K562 (cell line): Measurements from ENCODE around the gene S100A7A. TPM values are rescaled to one million over a fixed set of nuclear protein-coding genes. Genes with fewer than 3 reads are reported as not detected.

ENCODE experiments used
- ATAC-seq: fragments of 200-7000 bp; cut with Tn5 transposase; 3 replicates; pipeline ENCODE4 v1.9.1; 2020; ENCODE audit warnings: moderate library complexity
- BruUV-seq: library from RNA; stranded (reverse); fragments of 400-500 nt; replicated peaks from 2 replicates; lab custom pipeline; 2021; lab: Mats Ljungman, UMichigan
- CTCF ChIA-PET: fragments of 300-600 bp; formaldehyde crosslinking; extraction: SDS; loops from one replicate; lab custom pipeline; 2021; ENCODE audit warnings: low intra/inter-chr PET ratio; lab: Yijun Ruan, JAX
- POLR2A ChIA-PET: fragments of 300-600, 350-650 bp; sonication (Branson Sonifier 250); formaldehyde crosslinking; extraction: SDS; loops from one replicate; lab custom pipeline; 2021; ENCODE audit warnings: antibody characterized with exemption, inconsistent platforms; lab: Yijun Ruan, JAX
- DNase-seq, 4 experiments: peaks; one replicate each; pipeline versions ENCODE4 v3.0.0 to v3.0.0-alpha.2; 2011 to 2018; ENCODE audit warnings: low spot score in 3 of 4, mixed read lengths in 3 of 4; ENCODE audit errors: extremely low read depth in 1 of 4
- FAIRE-seq: peaks from 2 replicates; lab custom pipeline; 2011; peaks lifted over from hg19 to GRCh38; lab: Jason Lieb, UNC
- H2AFZ ChIP-seq: 2 replicates; pipeline ENCODE4 v1.6.0; 2011; ENCODE audit warnings: low read depth, low read length, control low read depth, inconsistent platforms
- H3K27ac ChIP-seq: fragments of 200-600 bp; 3 replicates; pipeline ENCODE4 v1.8.0; 2011; ENCODE audit warnings: low read depth, mild to moderate bottlenecking, control low read depth, inconsistent platforms, low read length, moderate library complexity, mixed read lengths; ENCODE audit errors: extremely low read depth
- H3K27me3 ChIP-seq, 2 experiments: fragments of 300-600 bp in 1 of 2; 2 replicates in 1 of 2; 3 replicates in 1 of 2; pipeline versions ENCODE4 v1.6.0 to v1.8.0; 2011; ENCODE audit warnings: inconsistent platforms in 2 of 2, low read length in 2 of 2, mild to moderate bottlenecking in 1 of 2, mixed read lengths in 1 of 2, moderate library complexity in 1 of 2; ENCODE audit not compliant: control insufficient read depth in 2 of 2, insufficient read depth in 2 of 2
- H3K36me3 ChIP-seq: fragments of 300-600 bp; 3 replicates; pipeline ENCODE4 v1.8.0; 2011; ENCODE audit warnings: mild to moderate bottlenecking, low read length, inconsistent platforms; ENCODE audit not compliant: control insufficient read depth, insufficient read depth
- H3K4me1 ChIP-seq, 2 experiments: fragments of 200-600 bp in 1 of 2; replicated peaks in 1 of 2; 2 replicates in 1 of 2; 3 replicates in 1 of 2; pipeline versions ENCODE4 v1.5.1 to v1.8.0; 2011; ENCODE audit warnings: inconsistent platforms in 2 of 2, low read length in 2 of 2, mild to moderate bottlenecking in 1 of 2, mixed read lengths in 1 of 2, moderate library complexity in 1 of 2; ENCODE audit not compliant: control insufficient read depth in 2 of 2, insufficient read depth in 2 of 2
- H3K4me2 ChIP-seq: 2 replicates; pipeline ENCODE4 v1.6.1; 2011; ENCODE audit warnings: low read length, control low read depth, inconsistent platforms, mixed read lengths; ENCODE audit not compliant: insufficient read depth
- H3K4me3 ChIP-seq: fragments of 200-600 bp; sonication (generic), shearing (Covaris generic); 2 replicates; pipeline ENCODE4 v1.5.1; 2016; ENCODE audit warnings: control low read depth, inconsistent platforms
- H3K79me2 ChIP-seq: fragments of 200-600 bp; 3 replicates; pipeline ENCODE4 v1.8.0; 2011; ENCODE audit warnings: low read length, inconsistent platforms; ENCODE audit not compliant: control insufficient read depth, insufficient read depth
- H3K9ac ChIP-seq, 2 experiments: 2 replicates each; pipeline versions ENCODE4 v1.6.0 to v1.6.1; 2011; ENCODE audit warnings: low read depth in 2 of 2, low read length in 2 of 2, control low read depth in 1 of 2, inconsistent platforms in 1 of 2, mild to moderate bottlenecking in 1 of 2, mixed read lengths in 1 of 2; ENCODE audit not compliant: insufficient read depth in 1 of 2
- H3K9me1 ChIP-seq: one replicate; pipeline ENCODE4 v1.6.0; 2011; ENCODE audit warnings: inconsistent platforms, mild to moderate bottlenecking, low read length, moderate library complexity; ENCODE audit not compliant: control insufficient read depth, insufficient read depth
- H3K9me3 ChIP-seq: replicated peaks from 2 replicates; pipeline ENCODE4 v1.5.1; 2011; ENCODE audit warnings: low read depth, low read length, inconsistent platforms; ENCODE audit not compliant: control insufficient read depth, insufficient read depth
- H4K20me1 ChIP-seq: replicated peaks from 2 replicates; pipeline ENCODE4 v1.6.1; 2011; ENCODE audit warnings: low read length, inconsistent platforms, mixed read lengths; ENCODE audit not compliant: control insufficient read depth, insufficient read depth
- ARNT ChIP-seq, 2 experiments: fragments of 450-650 bp; IDR thresholded peaks; 2 replicates each; pipeline ENCODE4 v1.6.1; 2016; ENCODE audit warnings: mild to moderate bottlenecking in 1 of 2
- BRF1 ChIP-seq: IDR thresholded peaks from 3 replicates; pipeline ENCODE4 v1.6.1; 2011; ENCODE audit warnings: borderline replicate concordance, mild to moderate bottlenecking; ENCODE audit not compliant: insufficient read length; ENCODE audit errors: extremely low read depth
- CBFA2T3 ChIP-seq: fragments of 450-650 bp; IDR thresholded peaks from 2 replicates; pipeline ENCODE4 v1.6.1; 2017
- COPS2 ChIP-seq: fragments of 450-650 bp; conservative IDR thresholded peaks from 2 replicates; pipeline ENCODE4 v1.6.1; 2016; ENCODE audit warnings: mild to moderate bottlenecking, moderate library complexity
- EP400 ChIP-seq: fragments of 450-650 bp; IDR thresholded peaks from 2 replicates; pipeline ENCODE4 v1.6.1; 2017; ENCODE audit warnings: antibody characterized with exemption, mild to moderate bottlenecking, moderate library complexity
- ETV5 ChIP-seq: sonication (generic); formaldehyde crosslinking; IDR thresholded peaks from 2 replicates; pipeline ENCODE4 v1.4.0; 2020; ENCODE audit warnings: low read depth, mild to moderate bottlenecking, missing genetic modification reagents
- FOXM1 ChIP-seq, 2 experiments: fragments of 450-650 bp in 1 of 2; sonication (generic) in 1 of 2; formaldehyde crosslinking in 1 of 2; IDR thresholded peaks; 2 replicates each; pipeline versions ENCODE4 v1.6.1 to v1.9.0; 2017 to 2022; ENCODE audit warnings: low read depth in 2 of 2, mild to moderate bottlenecking in 2 of 2, missing genetic modification reagents in 1 of 2, moderate library complexity in 1 of 2
- MAFK ChIP-seq: IDR thresholded peaks from 2 replicates; pipeline ENCODE4 v1.6.1; 2011; ENCODE audit warnings: low read length, improper control_type of control experiment
- MED1 ChIP-seq: sonication (generic); formaldehyde crosslinking; IDR thresholded peaks from 2 replicates; pipeline ENCODE4 v1.8.1; 2023; ENCODE audit warnings: missing genetic modification reagents, borderline replicate concordance
- PTRF ChIP-seq: fragments of 450-650 bp; IDR thresholded peaks from 2 replicates; pipeline ENCODE4 v1.6.1; 2016; ENCODE audit warnings: mild to moderate bottlenecking, missing genetic modification characterization, missing compliant biosample characterization
- RBM22 ChIP-seq: fragments of 200-400 bp; formaldehyde crosslinking; IDR thresholded peaks from 2 replicates; pipeline ENCODE4 v1.6.1; 2018; ENCODE audit warnings: low read length, low read depth; ENCODE audit not compliant: poor library complexity, severe bottlenecking
- ZFP1 ChIP-seq: fragments of 450-650 bp; formaldehyde crosslinking; IDR thresholded peaks from 2 replicates; pipeline ENCODE4 v1.4.0; 2020; ENCODE audit warnings: mild to moderate bottlenecking, mixed read lengths
- ZNF232 ChIP-seq: sonication (generic); formaldehyde crosslinking; IDR thresholded peaks from 2 replicates; pipeline ENCODE4 v1.8.0; 2022; ENCODE audit warnings: mild to moderate bottlenecking, missing genetic modification reagents
- WGBS: fragments of 100-300 bp; shearing (Covaris generic); methylation state at CpG from one replicate; pipeline ENCODE4 v1.1.6; 2016; ENCODE audit warnings: low coverage, mixed read lengths; ENCODE audit not compliant: insufficient coverage; ENCODE audit errors: missing lambda C conversion rate; 5-methylcytosine and 5-hydroxymethylcytosine counted together
- in situ Hi-C: fragments of 300-500 bp; cut with MboI; formaldehyde crosslinking; loops from 4 replicates; pipeline ENCODE4 v1.15.0; 2018; ENCODE audit warnings: inconsistent platforms, mixed read lengths
- intact Hi-C: fragments of 100-400 bp; cut with micrococcal nuclease; formaldehyde crosslinking; loops from 2 replicates; pipeline ENCODE4 v1.14.2; 2022
- polyA plus RNA-seq, 8 experiments: library from polyadenylated mRNA; depleted of rRNA in 4 of 8; stranded (reverse) in 5 of 8; unstranded in 3 of 8; fragments of >200 nt; fragmentation: Nextera tagmentation in 2 of 8; fragmentation: Illumina TruSeq in 1 of 8; extraction: Ambion mirVana in 2 of 8; extraction: Trizol in 1 of 8; gene quantifications; 2 replicates each; pipeline versions ENCODE4 v1.2.1 to v1.2.3, GENCODE V29; 2011 to 2014; ENCODE audit warnings: inconsistent platforms in 1 of 8, missing spikeins in 1 of 8
- total RNA-seq, 7 experiments: library from RNA; depleted of rRNA in 6 of 7; stranded (reverse); fragments of >200 nt in 6 of 7; fragmentation: Illumina TruSeq in 2 of 7; extraction: Trizol in 2 of 7; gene quantifications; 2 replicates each; pipeline versions ENCODE4 v1.2.1 to v1.2.3, GENCODE V29; 2011 to 2021; ENCODE audit warnings: low replicate concordance in 1 of 7
- TF ChIP-seq, protein P1 (sequence below): fragments of 250-450 bp; sonication (Bioruptor Pico); IDR thresholded peaks from 2 replicates; pipeline ENCODE4 v1.9.0; 2021; ENCODE audit warnings: mild to moderate bottlenecking
- TF ChIP-seq, protein P2 (sequence below): sonication (generic); formaldehyde crosslinking; IDR thresholded peaks from 2 replicates; pipeline ENCODE4 v1.5.0; 2020; ENCODE audit warnings: missing genetic modification reagents

The S100A7A gene
- total and polyA plus RNA-seq, 9 of the 15 experiments (the other 6 are each of a cell fraction or from before 2014, with no cell fraction given) = not detected

- no peak overlapping the region for H3K4me2 ChIP-seq
- WGBS = 3% methylated on average over 5 of the region's 5 CpGs
- FAIRE-seq = no peak
- POLR2A ChIA-PET = interaction anchor here (0.6 kb wide), 1 partner anchor 150 kb away, joined by 3 read pairs; no protein-coding TSS in a partner anchor
- no peaks in the 10 kb centered on the region for H3K9me3 ChIP-seq
- intact Hi-C loops = no loop called here
- no peak overlapping the region for H3K27ac ChIP-seq
- in situ Hi-C loops = no loop called here
- no peaks in the 10 kb centered on the region for H3K4me1 ChIP-seq
- CTCF ChIA-PET = no interaction called here
- no peaks in the 10 kb centered on the region for H3K36me3 ChIP-seq
- no peaks in the 10 kb centered on the region for H4K20me1 ChIP-seq
- BruUV-seq = no TSS peak
- peaks cover 6 to 18% of the 10 kb centered on the region in 2 experiments; a peak in 3 of 5 replicates for H3K27me3 ChIP-seq
- H2AFZ ChIP-seq = no peak overlapping the region
- no peak for ATAC-seq
- H3K9ac ChIP-seq = no peak overlapping the region
- H3K9me1 ChIP-seq = no peaks in the 10 kb centered on the region
- H3K4me3 ChIP-seq = no peak overlapping the region
- TF ChIP-seq, protein P1, sequence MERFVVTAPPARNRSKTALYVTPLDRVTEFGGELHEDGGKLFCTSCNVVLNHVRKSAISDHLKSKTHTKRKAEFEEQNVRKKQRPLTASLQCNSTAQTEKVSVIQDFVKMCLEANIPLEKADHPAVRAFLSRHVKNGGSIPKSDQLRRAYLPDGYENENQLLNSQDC = no peak
- TF ChIP-seq ZFP1 (CRISPR knock-in tag) (no peak), EP400 (no peak), MAFK (no peak), ETV5 (CRISPR knock-in tag) (no peak), MED1 (CRISPR knock-in tag) (no peak), COPS2 (no peak), FOXM1 (IDR thresholded peaks at IDR 0.05; ENCODE audit: low read depth) (no peak), FOXM1 (CRISPR knock-in tag; IDR thresholded peaks at IDR 0.05; ENCODE audit: low read depth) (no peak), BRF1 (no peak), CBFA2T3 (no peak), RBM22 (no peak), ZNF232 (CRISPR knock-in tag) (no peak), ARNT (IDR thresholded peaks at IDR 0.05) (no peak), PTRF (tag) (no peak)
- TF ChIP-seq, protein P2, sequence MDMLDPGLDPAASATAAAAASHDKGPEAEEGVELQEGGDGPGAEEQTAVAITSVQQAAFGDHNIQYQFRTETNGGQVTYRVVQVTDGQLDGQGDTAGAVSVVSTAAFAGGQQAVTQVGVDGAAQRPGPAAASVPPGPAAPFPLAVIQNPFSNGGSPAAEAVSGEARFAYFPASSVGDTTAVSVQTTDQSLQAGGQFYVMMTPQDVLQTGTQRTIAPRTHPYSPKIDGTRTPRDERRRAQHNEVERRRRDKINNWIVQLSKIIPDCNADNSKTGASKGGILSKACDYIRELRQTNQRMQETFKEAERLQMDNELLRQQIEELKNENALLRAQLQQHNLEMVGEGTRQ (CRISPR knock-in tag) = no peak
- DNase-seq = no peak
- H3K79me2 ChIP-seq = no peaks in the 10 kb centered on the region
Observed at GRCh38 chr1:153444078-153444477, 27.8 kb downstream of the S100A7A start.
